IMR-90 (cell line): Measurements from ENCODE around the gene BAIAP2. TPM values are rescaled to one million over a fixed set of nuclear protein-coding genes. Genes with fewer than 3 reads are reported as not detected.

Experiments
- ATAC-seq: fragments of 200-7000 bp; cut with Tn5 transposase; 2 replicates; pipeline ENCODE4 v1.9.1; 2020; ENCODE audit warnings: low read depth, mild to moderate bottlenecking, moderate library complexity
- BruUV-seq: library from RNA; stranded (reverse); fragments of 400-500 nt; replicated peaks from 2 replicates; lab custom pipeline; 2021; lab: Mats Ljungman, UMichigan
- CTCF ChIA-PET: fragments of 300-600 bp; formaldehyde crosslinking; extraction: SDS; loops from one replicate; lab custom pipeline; 2021; ENCODE audit warnings: antibody characterized with exemption; lab: Yijun Ruan, JAX
- POLR2A ChIA-PET: fragments of 300-600 bp; sonication (Branson Sonifier 250); formaldehyde crosslinking; loops from one replicate; lab custom pipeline; 2022; ENCODE audit warnings: antibody characterized with exemption; ENCODE audit not compliant: unreplicated experiment; lab: Charles Lee
- DNase-seq: peaks from one replicate; pipeline ENCODE4 v3.0.0; 2013
- H2AFZ ChIP-seq: replicated peaks from 2 replicates; pipeline ENCODE3; 2013; ENCODE audit warnings: low read length, mild to moderate bottlenecking; ENCODE audit not compliant: poor library complexity
- H2AK5ac ChIP-seq: 2 replicates; pipeline ENCODE4 v1.6.1; 2013; ENCODE audit warnings: low read depth, low read length, inconsistent platforms
- H2AK9ac ChIP-seq: replicated peaks from 2 replicates; pipeline ENCODE3; 2013; ENCODE audit warnings: mild to moderate bottlenecking, low read depth, low read length, moderate library complexity; ENCODE audit not compliant: poor library complexity
- H2BK120ac ChIP-seq: 2 replicates; pipeline ENCODE4 v1.6.1; 2013; ENCODE audit warnings: low read depth, low read length, inconsistent platforms
- H2BK15ac ChIP-seq: 3 replicates; pipeline ENCODE4 v1.6.1; 2013; ENCODE audit warnings: low read depth, low read length, inconsistent platforms
- H2BK20ac ChIP-seq: 2 replicates; pipeline ENCODE4 v1.6.1; 2013; ENCODE audit warnings: low read depth, mild to moderate bottlenecking, inconsistent platforms, low read length, moderate library complexity
- H2BK5ac ChIP-seq: 2 replicates; pipeline ENCODE4 v1.6.1; 2013; ENCODE audit warnings: mild to moderate bottlenecking, low read depth, low read length, inconsistent platforms; ENCODE audit not compliant: poor library complexity, severe bottlenecking
- H3K14ac ChIP-seq: replicated peaks from 2 replicates; pipeline ENCODE4 v1.6.1; 2013; ENCODE audit warnings: low read depth, low read length, inconsistent platforms
- H3K18ac ChIP-seq: 2 replicates; pipeline ENCODE4 v1.6.1; 2013; ENCODE audit warnings: low read depth, low read length, control low read depth
- H3K23ac ChIP-seq: 2 replicates; pipeline ENCODE4 v1.6.1; 2013; ENCODE audit warnings: low read depth, low read length, inconsistent platforms
- H3K27ac ChIP-seq: 2 replicates; pipeline ENCODE4 v1.5.1; 2013; ENCODE audit warnings: mild to moderate bottlenecking, control low read depth, low read length; ENCODE audit not compliant: insufficient read depth
- H3K27me3 ChIP-seq: 2 replicates; pipeline ENCODE4 v1.6.1; 2013; ENCODE audit warnings: low read length; ENCODE audit not compliant: control insufficient read depth, insufficient read depth
- H3K36me3 ChIP-seq: 2 replicates; pipeline ENCODE4 v1.6.1; 2013; ENCODE audit warnings: low read length, mixed read lengths; ENCODE audit not compliant: control insufficient read depth, insufficient read depth
- H3K4ac ChIP-seq: 2 replicates; pipeline ENCODE4 v1.6.1; 2013; ENCODE audit warnings: low read depth, low read length, inconsistent platforms
- H3K4me1 ChIP-seq: 2 replicates; pipeline ENCODE4 v1.6.1; 2013; ENCODE audit warnings: low read length, mixed read lengths; ENCODE audit not compliant: control insufficient read depth, insufficient read depth
- H3K4me2 ChIP-seq: 2 replicates; pipeline ENCODE4 v1.6.1; 2013; ENCODE audit warnings: low read depth, mild to moderate bottlenecking, control low read depth, low read length, moderate library complexity
- H3K4me3 ChIP-seq: 2 replicates; pipeline ENCODE4 v1.5.1; 2013; ENCODE audit warnings: low read depth, mild to moderate bottlenecking, control low read depth, low read length, moderate library complexity; ENCODE audit not compliant: insufficient read depth
- H3K56ac ChIP-seq: 2 replicates; pipeline ENCODE4 v1.6.1; 2013; ENCODE audit warnings: low read length, inconsistent platforms; ENCODE audit not compliant: insufficient read depth; ENCODE audit errors: extremely low read depth
- H3K79me1 ChIP-seq, 2 experiments: 2 replicates each; pipeline ENCODE4 v1.6.1; 2013; ENCODE audit warnings: low read length in 2 of 2, inconsistent platforms in 1 of 2, low read depth in 1 of 2
- H3K9ac ChIP-seq: 2 replicates; pipeline ENCODE4 v1.6.1; 2013; ENCODE audit warnings: low read depth, low read length, control low read depth
- H3K9me1 ChIP-seq: 2 replicates; pipeline ENCODE4 v1.6.1; 2013; ENCODE audit warnings: low read length, inconsistent platforms; ENCODE audit not compliant: insufficient read depth
- H3K9me3 ChIP-seq: 2 replicates; pipeline ENCODE4 v1.6.1; 2013; ENCODE audit warnings: low read length; ENCODE audit not compliant: control insufficient read depth, insufficient read depth
- H4K20me1 ChIP-seq: 2 replicates; pipeline ENCODE4 v1.6.1; 2013; ENCODE audit warnings: low read length, inconsistent platforms; ENCODE audit not compliant: insufficient read depth
- H4K5ac ChIP-seq: 2 replicates; pipeline ENCODE4 v1.6.1; 2013; ENCODE audit warnings: mild to moderate bottlenecking, low read depth, low read length, control low read depth
- H4K8ac ChIP-seq, 2 experiments: 2 replicates each; pipeline ENCODE4 v1.6.1; 2013; ENCODE audit warnings: low read depth in 2 of 2, low read length in 2 of 2, control low read depth in 1 of 2, inconsistent platforms in 1 of 2
- H4K91ac ChIP-seq: 2 replicates; pipeline ENCODE4 v1.6.1; 2013; ENCODE audit warnings: low read depth, low read length, inconsistent platforms; ENCODE audit not compliant: insufficient read depth
- BHLHE40 ChIP-seq: fragments of 150-350 bp; IDR thresholded peaks from 2 replicates; pipeline ENCODE4 v1.6.1; 2016; ENCODE audit warnings: mild to moderate bottlenecking, low read depth, low read length
- CEBPB ChIP-seq: IDR thresholded peaks from 2 replicates; pipeline ENCODE4 v1.6.1; 2012; ENCODE audit warnings: low read depth, low read length, improper control_type of control experiment
- CHD1 ChIP-seq: IDR thresholded peaks from 2 replicates; pipeline ENCODE4 v1.6.1; 2012; ENCODE audit warnings: low read depth, low read length, improper control_type of control experiment
- ELK1 ChIP-seq: fragments of 150-350 bp; IDR thresholded peaks from 2 replicates; pipeline ENCODE4 v1.6.1; 2016; ENCODE audit warnings: low read depth, mild to moderate bottlenecking, low read length, moderate library complexity, borderline replicate concordance
- FOS ChIP-seq: fragments of 150-350 bp; IDR thresholded peaks from 2 replicates; pipeline ENCODE4 v1.6.1; 2016; ENCODE audit warnings: low read depth, low read length
- MAFK ChIP-seq: IDR thresholded peaks from 2 replicates; pipeline ENCODE4 v1.6.1; 2012; ENCODE audit warnings: low read depth, low read length, improper control_type of control experiment
- MAZ ChIP-seq: IDR thresholded peaks from 2 replicates; pipeline ENCODE4 v1.6.1; 2012; ENCODE audit warnings: low read depth, mild to moderate bottlenecking, low read length, improper control_type of control experiment, moderate library complexity, borderline replicate concordance
- NFE2L2 ChIP-seq: fragments of 150-350 bp; IDR thresholded peaks from 2 replicates; pipeline ENCODE4 v1.6.1; 2016; ENCODE audit warnings: low read depth, mild to moderate bottlenecking, low read length
- POLR2A ChIP-seq: IDR thresholded peaks from 2 replicates; pipeline ENCODE4 v1.6.1; 2012; ENCODE audit warnings: mild to moderate bottlenecking, low read depth, low read length
- RAD21 ChIP-seq: IDR thresholded peaks from 2 replicates; pipeline ENCODE4 v1.6.1; 2012; ENCODE audit warnings: low read length, improper control_type of control experiment
- RCOR1 ChIP-seq: IDR thresholded peaks from 2 replicates; pipeline ENCODE4 v1.6.1; 2012; ENCODE audit warnings: mild to moderate bottlenecking, low read length, improper control_type of control experiment; ENCODE audit not compliant: insufficient replicate concordance
- RFX5 ChIP-seq: IDR thresholded peaks from 2 replicates; pipeline ENCODE4 v1.8.0; 2012; ENCODE audit warnings: low read depth, mild to moderate bottlenecking, low read length, moderate library complexity
- SMC3 ChIP-seq: fragments of 150-350 bp; IDR thresholded peaks from 2 replicates; pipeline ENCODE4 v1.6.1; 2016; ENCODE audit warnings: low read depth, mild to moderate bottlenecking, antibody characterized with exemption, low read length, moderate library complexity
- WGBS, 2 experiments: methylation state at CpG; one replicate each; pipeline versions ENCODE4 v1.1.5 to v1.1.7; 2013; ENCODE audit warnings: missing lambda C conversion rate in 2 of 2; ENCODE audit not compliant: insufficient read length in 1 of 2; ENCODE audit errors: extremely low coverage in 2 of 2; 5-methylcytosine and 5-hydroxymethylcytosine counted together
- dilution Hi-C: fragments of 300-500 bp; cut with HindIII; formaldehyde crosslinking; loops from one replicate; pipeline ENCODE4 v1.14.3; 2018; ENCODE audit warnings: low sequenced_read_pairs; ENCODE audit not compliant: unreplicated experiment
- in situ Hi-C: fragments of 300-500 bp; cut with MboI; formaldehyde crosslinking; loops from 3 replicates; pipeline ENCODE4 v1.14.3; 2019; ENCODE audit warnings: low sequenced_read_pairs, inconsistent platforms, mixed read lengths
- intact Hi-C: fragments of 100-400 bp; cut with micrococcal nuclease; formaldehyde crosslinking; loops from 2 replicates; pipeline ENCODE4 v1.10.0; 2022
- polyA plus RNA-seq, 3 experiments: library from polyadenylated mRNA; depleted of rRNA; stranded (reverse); fragments of >200 nt; gene quantifications; 2 replicates each; pipeline ENCODE4 v1.2.3, GENCODE V29; 2012; ENCODE audit warnings: low replicate concordance in 1 of 3
- total RNA-seq: library from RNA; depleted of rRNA; stranded (reverse); fragments of >200 nt; gene quantifications from 2 replicates; pipeline ENCODE4 v1.2.3, GENCODE V29; 2012
- TF ChIP-seq, protein P1 (sequence below): fragments of 150-350 bp; IDR thresholded peaks from 2 replicates; pipeline ENCODE4 v1.6.1; 2017; ENCODE audit warnings: mild to moderate bottlenecking, antibody characterized with exemption, low read length, low read depth
- TF ChIP-seq, protein P2 (sequence below): conservative IDR thresholded peaks from 2 replicates; pipeline ENCODE4 v1.5.1; 2012; ENCODE audit warnings: mild to moderate bottlenecking, low read depth, low read length, improper control_type of control experiment

BAIAP2 gene
- total and polyA plus RNA-seq, 2 of the 4 experiments (the other 2 are of a cell fraction) = 18.3 to 32.6 TPM

GRCh38 chr17:81021531-81022343 lies 13.2 kb upstream of the BAIAP2 start:
- H2AFZ ChIP-seq = no peak overlapping the region
- no peak for DNase-seq
- no peak overlapping the region for H2BK5ac ChIP-seq
- H3K4me2 ChIP-seq = no peak overlapping the region
- H3K9ac ChIP-seq = no peak overlapping the region
- ChIA-PET POLR2A (no interaction called here), CTCF (interaction anchor here (0.6 kb wide), 1 partner anchor 33 kb away, joined by 3 read pairs; no protein-coding TSS in a partner anchor)
- no peaks in the 10 kb centered on the region for H3K79me1 ChIP-seq
- WGBS, 2 experiments = 100% methylated on average over 5 of the region's 19 CpGs; no CpG with 5 or more reads in 1 of the 2 experiments
- no peak overlapping the region for H3K4ac ChIP-seq
- H3K27ac ChIP-seq = no peak overlapping the region
- H2BK120ac ChIP-seq = no peak overlapping the region
- H2BK20ac ChIP-seq = no peak overlapping the region
- H3K9me1 ChIP-seq = 0 out of 2 replicates have a peak, but pooled peaks cover 3% of the 10 kb centered on the region
- no peak overlapping the region for H3K4me3 ChIP-seq
- 0 out of 2 replicates have a peak, but pooled peaks cover under 1% of the 10 kb centered on the region for H3K9me3 ChIP-seq
- no peak overlapping the region for H4K5ac ChIP-seq
- H2AK5ac ChIP-seq = no peak overlapping the region
- H3K4me1 ChIP-seq = peaks cover 10% of the 10 kb centered on the region
- H2BK15ac ChIP-seq = no peak overlapping the region
- intact Hi-C loops = no loop called here
- no peaks in the 10 kb centered on the region for H4K20me1 ChIP-seq
- no peak overlapping the region for H3K14ac ChIP-seq
- no peak overlapping the region for H2AK9ac ChIP-seq
- no peak overlapping the region for H4K91ac ChIP-seq
- dilution Hi-C loops = no loop called here
- ATAC-seq = no peak
- H3K27me3 ChIP-seq = peaks cover 17% of the 10 kb centered on the region
- in situ Hi-C loops = no loop called here
- H3K23ac ChIP-seq = no peak overlapping the region
- H3K36me3 ChIP-seq = no peaks in the 10 kb centered on the region
- no peak overlapping the region for H4K8ac ChIP-seq
- no peak overlapping the region for H3K56ac ChIP-seq
- no peak overlapping the region for H3K18ac ChIP-seq
- BruUV-seq = no TSS peak
- TF ChIP-seq CHD1 (no peak), MAZ (no peak), ELK1 (no peak), RFX5 (no peak), BHLHE40 (no peak), RCOR1 (no peak), MAFK (no peak), SMC3 (no peak), NFE2L2 (no peak), RAD21 (no peak), FOS (no peak), POLR2A (no peak), CEBPB (no peak)
- TF ChIP-seq, protein P1, sequence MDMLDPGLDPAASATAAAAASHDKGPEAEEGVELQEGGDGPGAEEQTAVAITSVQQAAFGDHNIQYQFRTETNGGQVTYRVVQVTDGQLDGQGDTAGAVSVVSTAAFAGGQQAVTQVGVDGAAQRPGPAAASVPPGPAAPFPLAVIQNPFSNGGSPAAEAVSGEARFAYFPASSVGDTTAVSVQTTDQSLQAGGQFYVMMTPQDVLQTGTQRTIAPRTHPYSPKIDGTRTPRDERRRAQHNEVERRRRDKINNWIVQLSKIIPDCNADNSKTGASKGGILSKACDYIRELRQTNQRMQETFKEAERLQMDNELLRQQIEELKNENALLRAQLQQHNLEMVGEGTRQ = no peak
- TF ChIP-seq, protein P2, sequence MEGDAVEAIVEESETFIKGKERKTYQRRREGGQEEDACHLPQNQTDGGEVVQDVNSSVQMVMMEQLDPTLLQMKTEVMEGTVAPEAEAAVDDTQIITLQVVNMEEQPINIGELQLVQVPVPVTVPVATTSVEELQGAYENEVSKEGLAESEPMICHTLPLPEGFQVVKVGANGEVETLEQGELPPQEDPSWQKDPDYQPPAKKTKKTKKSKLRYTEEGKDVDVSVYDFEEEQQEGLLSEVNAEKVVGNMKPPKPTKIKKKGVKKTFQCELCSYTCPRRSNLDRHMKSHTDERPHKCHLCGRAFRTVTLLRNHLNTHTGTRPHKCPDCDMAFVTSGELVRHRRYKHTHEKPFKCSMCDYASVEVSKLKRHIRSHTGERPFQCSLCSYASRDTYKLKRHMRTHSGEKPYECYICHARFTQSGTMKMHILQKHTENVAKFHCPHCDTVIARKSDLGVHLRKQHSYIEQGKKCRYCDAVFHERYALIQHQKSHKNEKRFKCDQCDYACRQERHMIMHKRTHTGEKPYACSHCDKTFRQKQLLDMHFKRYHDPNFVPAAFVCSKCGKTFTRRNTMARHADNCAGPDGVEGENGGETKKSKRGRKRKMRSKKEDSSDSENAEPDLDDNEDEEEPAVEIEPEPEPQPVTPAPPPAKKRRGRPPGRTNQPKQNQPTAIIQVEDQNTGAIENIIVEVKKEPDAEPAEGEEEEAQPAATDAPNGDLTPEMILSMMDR = no peak
